ENCODE measurements around the gene SPTSSA.
"Not testable (repeated sequence)": the region's sequence is repeated elsewhere in the genome, so short reads cannot be mapped to it uniquely, and the experiment has no call there.

SPTSSA gene

GRCh38 chr14:34470319-34470718 is 8.3 kb upstream of the SPTSSA start:
- no peak for DNase-seq

- DNase-seq: no peak
These were observed 4.7 kb upstream of the SPTSSA start for GRCh38 chr14:34466691-34467090.

GRCh38 chr14:34465069-34465859 is 3.2 kb upstream of the SPTSSA start:
- DNase-seq: no peak

GRCh38 chr14:34463598-34463961 is 1.5 kb upstream of the SPTSSA start:
- no peak for DNase-seq

GRCh38 chr14:34461334-34462131 is 507 bp downstream of the SPTSSA start:
- DNase-seq: no peak

GRCh38 chr14:34460841-34461240 is 1.2 kb downstream of the SPTSSA start:
- no peak for DNase-seq

GRCh38 chr14:34460295-34460694 is 1.7 kb downstream of the SPTSSA start:
- no peak for DNase-seq

- DNase-seq: no peak
These were observed 4.9 kb downstream of the SPTSSA start for GRCh38 chr14:34457186-34457585.

GRCh38 chr14:34453226-34453625 is 8.8 kb downstream of the SPTSSA start:
- DNase-seq: no peak

GRCh38 chr14:34452258-34452822 is 9.7 kb downstream of the SPTSSA start:
- no peak for DNase-seq

GRCh38 chr14:34450958-34451357 is 11.1 kb downstream of the SPTSSA start:
- DNase-seq: no peak

- no peak for DNase-seq
These were observed 11.5 kb downstream of the SPTSSA start for GRCh38 chr14:34450542-34450915.

GRCh38 chr14:34449819-34450541 is 12.1 kb downstream of the SPTSSA start:
- no peak for DNase-seq

- DNase-seq: no peak
These were observed 22.9 kb downstream of the SPTSSA start for GRCh38 chr14:34439090-34439489.

GRCh38 chr14:34438438-34438837 is 23.6 kb downstream of the SPTSSA start:
- no peak for DNase-seq

GRCh38 chr14:34437729-34438080 is 24.3 kb downstream of the SPTSSA start:
- DNase-seq: no peak

GRCh38 chr14:34436960-34437728 is 24.9 kb downstream of the SPTSSA start:
- DNase-seq: no peak

- DNase-seq: no peak
These were observed 25.7 kb downstream of the SPTSSA start for GRCh38 chr14:34436118-34436905.

- no peak for DNase-seq
These were observed 28.1 kb downstream of the SPTSSA start for GRCh38 chr14:34433957-34434356.

- DNase-seq: not testable (repeated sequence)
These were observed 34.0 kb downstream of the SPTSSA start for GRCh38 chr14:34428102-34428466.

Data from amniotic stem cell (primary cell).